GM23338 (cell line): ENCODE data around the gene UVRAG. TPM values are rescaled to one million over a fixed set of nuclear protein-coding genes. Genes with fewer than 3 reads are reported as not detected.

Experiments
- ATAC-seq: fragments of 200-7000 bp; cut with Tn5 transposase; 3 replicates; pipeline ENCODE4 v1.9.1; 2020
- DNase-seq: peaks from one replicate; pipeline ENCODE4 v3.0.0-alpha.2; 2015; ENCODE audit warnings: low spot score
- H2AFZ ChIP-seq: fragments of 200-600 bp; sonication (generic); 2 replicates; pipeline ENCODE4 v1.8.0; 2016; ENCODE audit warnings: antibody characterized with exemption, mild to moderate bottlenecking, moderate library complexity
- H3F3A ChIP-seq: fragments of 200-600 bp; sonication (generic); replicated peaks from 2 replicates; pipeline ENCODE4 v1.8.0; 2017; ENCODE audit warnings: antibody characterized with exemption, mixed run types, low read depth
- H3K27ac ChIP-seq: fragments of 200-600 bp; sonication (generic); 2 replicates; pipeline ENCODE4 v1.6.1; 2016; ENCODE audit warnings: low read depth
- H3K27me3 ChIP-seq: fragments of 200-600 bp; sonication (generic); 2 replicates; pipeline ENCODE4 v1.8.0; 2016; ENCODE audit warnings: mild to moderate bottlenecking, mixed run types, moderate library complexity; ENCODE audit not compliant: insufficient read depth
- H3K36me3 ChIP-seq: fragments of 200-600 bp; sonication (generic); 2 replicates; pipeline ENCODE4 v1.8.0; 2016; ENCODE audit warnings: mild to moderate bottlenecking; ENCODE audit not compliant: insufficient read depth
- H3K4me1 ChIP-seq: fragments of 200-600 bp; sonication (generic); 2 replicates; pipeline ENCODE4 v1.8.0; 2016; ENCODE audit warnings: mild to moderate bottlenecking, moderate library complexity; ENCODE audit not compliant: insufficient read depth
- H3K4me2 ChIP-seq: fragments of 200-600 bp; sonication (generic); 2 replicates; pipeline ENCODE4 v1.7.1; 2017; ENCODE audit warnings: mixed run types
- H3K4me3 ChIP-seq: fragments of 200-600 bp; sonication (generic); 2 replicates; pipeline ENCODE4 v1.6.1; 2016; ENCODE audit warnings: mixed run types
- H3K79me2 ChIP-seq: fragments of 200-600 bp; sonication (generic); replicated peaks from 2 replicates; pipeline ENCODE4 v1.8.0; 2017; ENCODE audit warnings: mild to moderate bottlenecking; ENCODE audit not compliant: insufficient read depth
- H3K9me2 ChIP-seq: fragments of 200-600 bp; sonication (generic); 2 replicates; pipeline ENCODE4 v1.8.0; 2017; ENCODE audit not compliant: insufficient read depth
- H4K20me1 ChIP-seq: fragments of 200-600 bp; sonication (generic); replicated peaks from 2 replicates; pipeline ENCODE4 v1.8.0; 2017; ENCODE audit warnings: mild to moderate bottlenecking; ENCODE audit not compliant: insufficient read depth
- H3K27ac Mint-ChIP-seq: 2 replicates; pipeline ENCODE4 v1.8.0; 2020; ENCODE audit warnings: inconsistent platforms, mild to moderate bottlenecking, moderate library complexity, mixed read lengths
- H3K27me3 Mint-ChIP-seq: 3 replicates; pipeline ENCODE4 v1.8.0; 2022; ENCODE audit warnings: low read depth, mild to moderate bottlenecking, moderate library complexity, mixed read lengths, inconsistent platforms; ENCODE audit not compliant: insufficient read depth, poor library complexity
- H3K36me3 Mint-ChIP-seq: 3 replicates; pipeline ENCODE4 v1.8.0; 2021; ENCODE audit warnings: low read depth, mild to moderate bottlenecking, inconsistent platforms, moderate library complexity, mixed read lengths
- H3K4me1 Mint-ChIP-seq: 3 replicates; pipeline ENCODE4 v1.8.0; 2020; ENCODE audit warnings: mild to moderate bottlenecking, inconsistent platforms, mixed read lengths
- H3K4me3 Mint-ChIP-seq: 3 replicates; pipeline ENCODE4 v1.8.0; 2021; ENCODE audit warnings: moderate library complexity, mild to moderate bottlenecking, inconsistent platforms, mixed read lengths
- H3K9me3 Mint-ChIP-seq: 3 replicates; pipeline ENCODE4 v1.8.0; 2020; ENCODE audit warnings: moderate library complexity, mild to moderate bottlenecking, inconsistent platforms, mixed read lengths
- CREB1 ChIP-seq: fragments of 250-450 bp; sonication (Bioruptor Pico); IDR thresholded peaks from 2 replicates; pipeline ENCODE4 v1.5.0; 2020; ENCODE audit warnings: low read depth, mild to moderate bottlenecking, moderate library complexity
- EZH2 ChIP-seq: fragments of 200-600 bp; sonication (generic); IDR thresholded peaks from one replicate; pipeline ENCODE4 v1.8.0; 2017; ENCODE audit warnings: antibody characterized with exemption, mild to moderate bottlenecking, low read depth; ENCODE audit not compliant: unreplicated experiment
- EZH2phosphoT487 ChIP-seq: fragments of 200-600 bp; sonication (generic); IDR thresholded peaks from one replicate; pipeline ENCODE4 v1.8.1; 2018; ENCODE audit warnings: antibody characterized with exemption; ENCODE audit not compliant: unreplicated experiment
- JUNB ChIP-seq: IDR thresholded peaks from one replicate; pipeline ENCODE4 v1.6.1; 2016; ENCODE audit warnings: antibody characterized with exemption; ENCODE audit not compliant: unreplicated experiment
- NANOG ChIP-seq: IDR thresholded peaks from 2 replicates; pipeline ENCODE4 v1.6.1; 2016; ENCODE audit warnings: antibody characterized with exemption, borderline replicate concordance
- POLR2AphosphoS5 ChIP-seq: IDR thresholded peaks from 2 replicates; pipeline ENCODE4 v1.6.1; 2016; ENCODE audit warnings: antibody characterized with exemption, low read depth
- STAT1 ChIP-seq: IDR thresholded peaks from one replicate; pipeline ENCODE4 v1.6.1; 2016; ENCODE audit warnings: antibody characterized with exemption; ENCODE audit not compliant: unreplicated experiment
- ZNF114 ChIP-seq: fragments of 250-450 bp; sonication (Bioruptor Pico); IDR thresholded peaks from 2 replicates; pipeline ENCODE4 v1.5.0; 2020; ENCODE audit warnings: mild to moderate bottlenecking, moderate library complexity
- ZNF331 ChIP-seq: fragments of 250-450 bp; sonication (Bioruptor Pico); IDR thresholded peaks from 2 replicates; pipeline ENCODE4 v1.5.0; 2020; ENCODE audit warnings: low read depth, mild to moderate bottlenecking, moderate library complexity
- polyA plus RNA-seq: library from polyadenylated mRNA; unstranded; fragments of >200 nt; fragmentation: Nextera tagmentation; extraction: Ambion mirVana; gene quantifications from 2 replicates; pipeline ENCODE4 v1.2.1, GENCODE V29; 2016
- total RNA-seq: library from RNA; depleted of rRNA; stranded (reverse); fragments of >200 nt; shearing (Covaris generic); gene quantifications from 2 replicates; pipeline ENCODE4 v1.2.3, GENCODE V29; 2014
- TF ChIP-seq, protein P1 (sequence below): fragments of 250-450 bp; sonication (Bioruptor Pico); IDR thresholded peaks from 2 replicates; pipeline ENCODE4 v1.5.0; 2020; ENCODE audit warnings: mild to moderate bottlenecking, moderate library complexity
- TF ChIP-seq, protein P2 (sequence below): IDR thresholded peaks from one replicate; pipeline ENCODE4 v1.6.1; 2018; ENCODE audit warnings: antibody characterized with exemption; ENCODE audit not compliant: unreplicated experiment

UVRAG gene
- total and polyA plus RNA-seq, 2 experiments from 2014 or later = 15.3 to 17.4 TPM

DNA sequence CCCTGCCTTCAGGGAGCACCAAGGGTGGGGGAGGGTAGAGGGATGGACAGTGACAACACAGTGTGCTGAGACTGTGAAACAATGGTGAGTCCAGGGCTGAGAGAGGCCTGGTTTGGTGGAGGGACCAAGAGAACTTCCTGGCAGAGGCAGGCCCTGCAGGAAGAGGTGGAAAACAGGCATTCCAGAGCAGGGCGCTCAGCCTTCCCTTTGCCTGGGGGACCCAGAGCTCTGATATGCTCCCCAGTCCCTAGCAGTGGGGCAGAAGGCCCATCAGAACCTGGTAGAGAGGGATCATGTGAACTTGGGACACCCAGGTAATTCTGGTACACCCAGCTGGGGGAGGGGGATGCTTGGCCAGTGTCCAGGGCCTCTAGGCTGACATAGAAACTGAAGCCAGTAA lies 17.2 kb upstream of the UVRAG start (continued):
- TF ChIP-seq STAT1 (no peak), NANOG (no peak)

DNA sequence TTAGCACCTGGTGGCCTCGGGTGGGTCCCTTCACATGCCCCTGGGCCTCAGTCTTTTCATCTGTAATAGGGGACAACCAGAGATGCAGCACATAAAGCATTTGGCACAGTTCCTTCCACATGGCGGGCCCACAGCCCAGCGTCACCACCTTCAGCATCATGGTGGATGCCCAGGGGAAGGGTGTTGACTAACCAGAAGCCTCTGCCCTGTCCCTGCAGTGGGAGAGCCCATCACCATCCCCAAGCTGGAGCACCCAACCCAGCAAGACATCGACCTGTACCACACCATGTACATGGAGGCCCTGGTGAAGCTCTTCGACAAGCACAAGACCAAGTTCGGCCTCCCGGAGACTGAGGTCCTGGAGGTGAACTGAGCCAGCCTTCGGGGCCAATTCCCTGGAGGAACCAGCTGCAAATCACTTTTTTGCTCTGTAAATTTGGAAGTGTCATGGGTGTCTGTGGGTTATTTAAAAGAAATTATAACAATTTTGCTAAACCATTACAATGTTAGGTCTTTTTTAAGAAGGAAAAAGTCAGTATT lies 14.8 kb upstream of the UVRAG start:
- H3K36me3 Mint-ChIP-seq = no peaks in the 10 kb centered on the region
- Histone ChIP-seq H2AFZ (no peak overlapping the region), H3K79me2 (no peaks in the 10 kb centered on the region), H3K27me3 (no peaks in the 10 kb centered on the region), H3F3A (no peaks in the 10 kb centered on the region), H3K4me3 (no peak overlapping the region), H3K9me2 (no peaks in the 10 kb centered on the region), H4K20me1 (no peaks in the 10 kb centered on the region), H3K27ac (no peak overlapping the region), H3K36me3 (no peaks in the 10 kb centered on the region), H3K4me1 (no peaks in the 10 kb centered on the region), H3K4me2 (no peak overlapping the region)
- no peak for DNase-seq
- TF ChIP-seq, protein P1, sequence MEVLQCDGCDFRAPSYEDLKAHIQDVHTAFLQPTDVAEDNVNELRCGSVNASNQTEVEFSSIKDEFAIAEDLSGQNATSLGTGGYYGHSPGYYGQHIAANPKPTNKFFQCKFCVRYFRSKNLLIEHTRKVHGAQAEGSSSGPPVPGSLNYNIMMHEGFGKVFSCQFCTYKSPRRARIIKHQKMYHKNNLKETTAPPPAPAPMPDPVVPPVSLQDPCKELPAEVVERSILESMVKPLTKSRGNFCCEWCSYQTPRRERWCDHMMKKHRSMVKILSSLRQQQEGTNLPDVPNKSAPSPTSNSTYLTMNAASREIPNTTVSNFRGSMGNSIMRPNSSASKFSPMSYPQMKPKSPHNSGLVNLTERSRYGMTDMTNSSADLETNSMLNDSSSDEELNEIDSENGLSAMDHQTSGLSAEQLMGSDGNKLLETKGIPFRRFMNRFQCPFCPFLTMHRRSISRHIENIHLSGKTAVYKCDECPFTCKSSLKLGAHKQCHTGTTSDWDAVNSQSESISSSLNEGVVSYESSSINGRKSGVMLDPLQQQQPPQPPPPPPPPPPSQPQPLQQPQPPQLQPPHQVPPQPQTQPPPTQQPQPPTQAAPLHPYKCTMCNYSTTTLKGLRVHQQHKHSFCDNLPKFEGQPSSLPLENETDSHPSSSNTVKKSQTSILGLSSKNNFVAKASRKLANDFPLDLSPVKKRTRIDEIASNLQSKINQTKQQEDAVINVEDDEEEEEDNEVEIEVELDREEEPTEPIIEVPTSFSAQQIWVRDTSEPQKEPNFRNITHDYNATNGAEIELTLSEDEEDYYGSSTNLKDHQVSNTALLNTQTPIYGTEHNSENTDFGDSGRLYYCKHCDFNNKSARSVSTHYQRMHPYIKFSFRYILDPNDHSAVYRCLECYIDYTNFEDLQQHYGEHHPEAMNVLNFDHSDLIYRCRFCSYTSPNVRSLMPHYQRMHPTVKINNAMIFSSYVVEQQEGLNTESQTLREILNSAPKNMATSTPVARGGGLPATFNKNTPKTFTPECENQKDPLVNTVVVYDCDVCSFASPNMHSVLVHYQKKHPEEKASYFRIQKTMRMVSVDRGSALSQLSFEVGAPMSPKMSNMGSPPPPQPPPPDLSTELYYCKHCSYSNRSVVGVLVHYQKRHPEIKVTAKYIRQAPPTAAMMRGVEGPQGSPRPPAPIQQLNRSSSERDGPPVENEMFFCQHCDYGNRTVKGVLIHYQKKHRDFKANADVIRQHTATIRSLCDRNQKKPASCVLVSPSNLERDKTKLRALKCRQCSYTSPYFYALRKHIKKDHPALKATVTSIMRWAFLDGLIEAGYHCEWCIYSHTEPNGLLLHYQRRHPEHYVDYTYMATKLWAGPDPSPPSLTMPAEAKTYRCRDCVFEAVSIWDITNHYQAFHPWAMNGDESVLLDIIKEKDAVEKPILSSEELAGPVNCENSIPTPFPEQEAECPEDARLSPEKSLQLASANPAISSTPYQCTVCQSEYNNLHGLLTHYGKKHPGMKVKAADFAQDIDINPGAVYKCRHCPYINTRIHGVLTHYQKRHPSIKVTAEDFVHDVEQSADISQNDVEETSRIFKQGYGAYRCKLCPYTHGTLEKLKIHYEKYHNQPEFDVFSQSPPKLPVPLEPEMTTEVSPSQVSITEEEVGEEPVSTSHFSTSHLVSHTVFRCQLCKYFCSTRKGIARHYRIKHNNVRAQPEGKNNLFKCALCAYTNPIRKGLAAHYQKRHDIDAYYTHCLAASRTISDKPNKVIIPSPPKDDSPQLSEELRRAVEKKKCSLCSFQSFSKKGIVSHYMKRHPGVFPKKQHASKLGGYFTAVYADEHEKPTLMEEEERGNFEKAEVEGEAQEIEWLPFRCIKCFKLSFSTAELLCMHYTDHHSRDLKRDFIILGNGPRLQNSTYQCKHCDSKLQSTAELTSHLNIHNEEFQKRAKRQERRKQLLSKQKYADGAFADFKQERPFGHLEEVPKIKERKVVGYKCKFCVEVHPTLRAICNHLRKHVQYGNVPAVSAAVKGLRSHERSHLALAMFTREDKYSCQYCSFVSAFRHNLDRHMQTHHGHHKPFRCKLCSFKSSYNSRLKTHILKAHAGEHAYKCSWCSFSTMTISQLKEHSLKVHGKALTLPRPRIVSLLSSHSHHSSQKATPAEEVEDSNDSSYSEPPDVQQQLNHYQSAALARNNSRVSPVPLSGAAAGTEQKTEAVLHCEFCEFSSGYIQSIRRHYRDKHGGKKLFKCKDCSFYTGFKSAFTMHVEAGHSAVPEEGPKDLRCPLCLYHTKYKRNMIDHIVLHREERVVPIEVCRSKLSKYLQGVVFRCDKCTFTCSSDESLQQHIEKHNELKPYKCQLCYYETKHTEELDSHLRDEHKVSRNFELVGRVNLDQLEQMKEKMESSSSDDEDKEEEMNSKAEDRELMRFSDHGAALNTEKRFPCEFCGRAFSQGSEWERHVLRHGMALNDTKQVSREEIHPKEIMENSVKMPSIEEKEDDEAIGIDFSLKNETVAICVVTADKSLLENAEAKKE (CRISPR knock-in tag) = no peak
- TF ChIP-seq EZH2 (no peak), EZH2phosphoT487 (no peak), CREB1 (CRISPR knock-in tag) (no peak), ZNF114 (CRISPR knock-in tag) (no peak), POLR2AphosphoS5 (no peak), ZNF331 (no peak), NANOG (no peak), JUNB (no peak)
- TF ChIP-seq, protein P2, sequence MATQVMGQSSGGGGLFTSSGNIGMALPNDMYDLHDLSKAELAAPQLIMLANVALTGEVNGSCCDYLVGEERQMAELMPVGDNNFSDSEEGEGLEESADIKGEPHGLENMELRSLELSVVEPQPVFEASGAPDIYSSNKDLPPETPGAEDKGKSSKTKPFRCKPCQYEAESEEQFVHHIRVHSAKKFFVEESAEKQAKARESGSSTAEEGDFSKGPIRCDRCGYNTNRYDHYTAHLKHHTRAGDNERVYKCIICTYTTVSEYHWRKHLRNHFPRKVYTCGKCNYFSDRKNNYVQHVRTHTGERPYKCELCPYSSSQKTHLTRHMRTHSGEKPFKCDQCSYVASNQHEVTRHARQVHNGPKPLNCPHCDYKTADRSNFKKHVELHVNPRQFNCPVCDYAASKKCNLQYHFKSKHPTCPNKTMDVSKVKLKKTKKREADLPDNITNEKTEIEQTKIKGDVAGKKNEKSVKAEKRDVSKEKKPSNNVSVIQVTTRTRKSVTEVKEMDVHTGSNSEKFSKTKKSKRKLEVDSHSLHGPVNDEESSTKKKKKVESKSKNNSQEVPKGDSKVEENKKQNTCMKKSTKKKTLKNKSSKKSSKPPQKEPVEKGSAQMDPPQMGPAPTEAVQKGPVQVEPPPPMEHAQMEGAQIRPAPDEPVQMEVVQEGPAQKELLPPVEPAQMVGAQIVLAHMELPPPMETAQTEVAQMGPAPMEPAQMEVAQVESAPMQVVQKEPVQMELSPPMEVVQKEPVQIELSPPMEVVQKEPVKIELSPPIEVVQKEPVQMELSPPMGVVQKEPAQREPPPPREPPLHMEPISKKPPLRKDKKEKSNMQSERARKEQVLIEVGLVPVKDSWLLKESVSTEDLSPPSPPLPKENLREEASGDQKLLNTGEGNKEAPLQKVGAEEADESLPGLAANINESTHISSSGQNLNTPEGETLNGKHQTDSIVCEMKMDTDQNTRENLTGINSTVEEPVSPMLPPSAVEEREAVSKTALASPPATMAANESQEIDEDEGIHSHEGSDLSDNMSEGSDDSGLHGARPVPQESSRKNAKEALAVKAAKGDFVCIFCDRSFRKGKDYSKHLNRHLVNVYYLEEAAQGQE = no peak
- peaks cover 4% of the 10 kb centered on the region for H3K27me3 Mint-ChIP-seq
- no peaks in the 10 kb centered on the region for H3K9me3 Mint-ChIP-seq
- H3K27ac Mint-ChIP-seq = no peak overlapping the region
- peaks cover 3% of the 10 kb centered on the region; the same call in 1 of the 3 replicates for H3K4me1 Mint-ChIP-seq
- ATAC-seq = no peak
- H3K4me3 Mint-ChIP-seq = no peak overlapping the region
